ENCODE results near the gene IMMP2L.

DNA sequence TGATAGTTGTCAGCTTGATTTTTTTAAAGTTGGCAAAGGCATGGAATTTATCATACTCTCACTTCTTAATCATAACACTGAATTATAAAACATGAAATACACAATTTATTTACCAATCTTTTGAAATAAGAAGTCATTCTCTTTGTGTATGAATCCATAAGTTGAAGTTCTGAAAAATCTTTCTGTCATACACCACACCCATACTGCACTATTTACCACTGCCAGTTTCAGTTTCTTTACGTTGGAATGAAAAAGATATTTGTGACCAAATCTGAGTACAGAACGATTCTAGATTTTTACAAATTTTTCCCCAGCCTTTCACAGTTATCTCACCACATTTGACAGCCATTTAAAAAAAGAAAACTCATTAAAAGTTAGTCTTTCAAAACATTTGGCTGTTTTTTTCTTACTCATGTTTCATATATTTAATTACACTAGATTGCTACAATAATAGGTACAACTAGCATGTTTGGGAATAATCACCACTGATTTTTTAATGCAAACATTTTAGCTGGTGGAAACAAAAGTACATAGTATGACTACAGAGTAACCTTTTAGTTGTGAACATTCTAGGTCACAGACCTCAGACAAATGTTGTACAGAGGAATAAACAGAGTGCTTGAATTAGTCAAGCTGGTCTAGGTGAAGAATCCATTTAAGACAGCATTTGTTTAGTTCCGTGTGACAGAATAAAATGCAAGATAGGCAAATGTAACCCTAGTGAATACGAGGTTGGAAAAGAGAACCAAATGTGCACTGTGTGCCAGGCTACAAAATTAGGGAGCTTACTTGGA lies 656.3 kb downstream of the IMMP2L start:
- TF ChIP-seq, protein P1, sequence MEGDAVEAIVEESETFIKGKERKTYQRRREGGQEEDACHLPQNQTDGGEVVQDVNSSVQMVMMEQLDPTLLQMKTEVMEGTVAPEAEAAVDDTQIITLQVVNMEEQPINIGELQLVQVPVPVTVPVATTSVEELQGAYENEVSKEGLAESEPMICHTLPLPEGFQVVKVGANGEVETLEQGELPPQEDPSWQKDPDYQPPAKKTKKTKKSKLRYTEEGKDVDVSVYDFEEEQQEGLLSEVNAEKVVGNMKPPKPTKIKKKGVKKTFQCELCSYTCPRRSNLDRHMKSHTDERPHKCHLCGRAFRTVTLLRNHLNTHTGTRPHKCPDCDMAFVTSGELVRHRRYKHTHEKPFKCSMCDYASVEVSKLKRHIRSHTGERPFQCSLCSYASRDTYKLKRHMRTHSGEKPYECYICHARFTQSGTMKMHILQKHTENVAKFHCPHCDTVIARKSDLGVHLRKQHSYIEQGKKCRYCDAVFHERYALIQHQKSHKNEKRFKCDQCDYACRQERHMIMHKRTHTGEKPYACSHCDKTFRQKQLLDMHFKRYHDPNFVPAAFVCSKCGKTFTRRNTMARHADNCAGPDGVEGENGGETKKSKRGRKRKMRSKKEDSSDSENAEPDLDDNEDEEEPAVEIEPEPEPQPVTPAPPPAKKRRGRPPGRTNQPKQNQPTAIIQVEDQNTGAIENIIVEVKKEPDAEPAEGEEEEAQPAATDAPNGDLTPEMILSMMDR (IDR thresholded peaks at IDR 0.05): no peak
- no peak for TF ChIP-seq POLR2A (IDR thresholded peaks at IDR 0.05)

All from body of pancreas (tissue), 4 donors.